PC-9 (cell line): ENCODE results near the gene MCAT.

Experiments used
- CTCF ChIP-seq: fragments of 200-600 bp; sonication (generic); conservative IDR thresholded peaks from 2 replicates; pipeline ENCODE4 v1.6.1; 2017; ENCODE audit warnings: mixed run types, antibody characterized with exemption, mild to moderate bottlenecking, moderate library complexity
- EZH2 ChIP-seq: fragments of 200-600 bp; sonication (generic); IDR thresholded peaks from 2 replicates; pipeline ENCODE4 v1.8.0; 2017; ENCODE audit warnings: antibody characterized with exemption, low read depth

DNA sequence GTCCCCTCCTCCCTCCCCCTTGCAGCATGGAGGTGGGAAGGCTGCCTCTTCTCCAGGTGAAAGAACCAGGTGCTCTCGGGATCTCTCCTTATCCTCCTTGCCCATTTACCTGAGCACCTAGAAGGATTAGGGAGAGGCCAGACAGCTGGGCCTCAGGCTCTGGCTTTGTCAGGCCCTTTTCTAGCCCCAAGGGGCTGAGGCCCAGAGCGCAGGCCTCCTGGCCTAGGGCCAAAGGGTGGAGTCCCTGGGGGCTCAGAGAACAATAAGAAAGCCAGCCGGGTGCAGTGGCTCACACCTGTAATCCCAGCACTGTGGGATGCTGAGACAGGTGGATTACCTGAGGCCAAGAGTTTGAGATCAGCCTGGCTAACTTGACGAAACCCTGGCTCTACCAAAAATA is 48.6 kb downstream of the MCAT start:
- TF ChIP-seq CTCF = no peak
- TF ChIP-seq EZH2 = no peak
